ENCODE data around the gene RAC3.

The RAC3 gene

GRCh38 chr17:82058230-82058854, 26.9 kb downstream of the RAC3 start:
- no peak for DNase-seq

- DNase-seq = no peak
Observed at GRCh38 chr17:82058855-82059249, 27.4 kb downstream of the RAC3 start.

GRCh38 chr17:82059272-82060000, 28.0 kb downstream of the RAC3 start:
- DNase-seq = no peak

GRCh38 chr17:82060001-82060380, 28.5 kb downstream of the RAC3 start:
- DNase-seq = no peak

GRCh38 chr17:82060614-82061013, 29.1 kb downstream of the RAC3 start:
- DNase-seq = no peak

- no peak for DNase-seq
Observed at GRCh38 chr17:82061047-82061925, 29.8 kb downstream of the RAC3 start.

- DNase-seq = no peak
Observed at GRCh38 chr17:82062076-82062983, 30.9 kb downstream of the RAC3 start.

- DNase-seq = no peak
Observed at GRCh38 chr17:82062984-82063368, 31.5 kb downstream of the RAC3 start.

GRCh38 chr17:82063424-82064415, 32.2 kb downstream of the RAC3 start:
- no peak for DNase-seq

GRCh38 chr17:82064433-82065192, 33.1 kb downstream of the RAC3 start:
- peak; percentile 20 for DNase-seq

- DNase-seq = no peak
Observed at GRCh38 chr17:82065193-82065637, 33.7 kb downstream of the RAC3 start.

- DNase-seq = peak; percentile 72
Observed at GRCh38 chr17:82065638-82066303, 34.3 kb downstream of the RAC3 start, which contains the start of gene DUS1L. DUS1L (minus strand) TSS chr17:82065804; CDS start chr17:82065059, 745 bp downstream.

- DNase-seq = no peak
Observed at GRCh38 chr17:82070611-82071010, 39.1 kb downstream of the RAC3 start.

- DNase-seq = no peak
Observed at GRCh38 chr17:82072827-82073226, 41.3 kb downstream of the RAC3 start.

- no peak for DNase-seq
Observed at GRCh38 chr17:82073446-82073845, 42.0 kb downstream of the RAC3 start.

GRCh38 chr17:82076018-82076784, 44.7 kb downstream of the RAC3 start:
- no peak for DNase-seq

- DNase-seq = no peak
Observed at GRCh38 chr17:82076785-82077591, 45.5 kb downstream of the RAC3 start.
